SJSA1 (cell line): ENCODE measurements around the gene PADI1. TPM values are rescaled to one million over a fixed set of nuclear protein-coding genes. Genes with fewer than 3 reads are reported as not detected.
A peak's percentile ranks its signal among the peaks of the same experiment; 100 is the strongest.

Source experiments
- DNase-seq, 2 experiments: peaks; one replicate each; pipeline ENCODE4 v3.0.0-alpha.2; 2015 to 2020; ENCODE audit warnings: low spot score in 2 of 2, low read depth in 1 of 2
- H3K27ac ChIP-seq: fragments of 250-450 bp; sonication (Bioruptor Pico); 2 replicates; pipeline ENCODE4 v1.5.1; 2020; ENCODE audit warnings: mild to moderate bottlenecking, moderate library complexity
- H3K27me3 ChIP-seq: fragments of 250-450 bp; sonication (Bioruptor Pico); replicated peaks from 2 replicates; pipeline ENCODE4 v1.5.1; 2020; ENCODE audit warnings: mild to moderate bottlenecking, moderate library complexity
- H3K36me3 ChIP-seq: fragments of 250-450 bp; sonication (Bioruptor Pico); 2 replicates; pipeline ENCODE4 v1.5.1; 2020; ENCODE audit warnings: mild to moderate bottlenecking
- H3K4me1 ChIP-seq: fragments of 250-450 bp; sonication (Bioruptor Pico); replicated peaks from 2 replicates; pipeline ENCODE4 v1.6.1; 2021; ENCODE audit warnings: mild to moderate bottlenecking
- H3K4me3 ChIP-seq: fragments of 250-450 bp; sonication (Bioruptor Pico); 2 replicates; pipeline ENCODE4 v1.5.1; 2020; ENCODE audit warnings: mild to moderate bottlenecking
- H3K9me3 ChIP-seq: fragments of 250-450 bp; sonication (Bioruptor Pico); replicated peaks from 2 replicates; pipeline ENCODE4 v1.5.1; 2020; ENCODE audit warnings: mild to moderate bottlenecking
- total RNA-seq: library from RNA; depleted of rRNA; stranded (reverse); fragments of >200 nt; shearing (Covaris generic); gene quantifications from 2 replicates; pipeline ENCODE4 v1.2.3, GENCODE V29; 2014; rRNA removed

Gene PADI1, protein sequence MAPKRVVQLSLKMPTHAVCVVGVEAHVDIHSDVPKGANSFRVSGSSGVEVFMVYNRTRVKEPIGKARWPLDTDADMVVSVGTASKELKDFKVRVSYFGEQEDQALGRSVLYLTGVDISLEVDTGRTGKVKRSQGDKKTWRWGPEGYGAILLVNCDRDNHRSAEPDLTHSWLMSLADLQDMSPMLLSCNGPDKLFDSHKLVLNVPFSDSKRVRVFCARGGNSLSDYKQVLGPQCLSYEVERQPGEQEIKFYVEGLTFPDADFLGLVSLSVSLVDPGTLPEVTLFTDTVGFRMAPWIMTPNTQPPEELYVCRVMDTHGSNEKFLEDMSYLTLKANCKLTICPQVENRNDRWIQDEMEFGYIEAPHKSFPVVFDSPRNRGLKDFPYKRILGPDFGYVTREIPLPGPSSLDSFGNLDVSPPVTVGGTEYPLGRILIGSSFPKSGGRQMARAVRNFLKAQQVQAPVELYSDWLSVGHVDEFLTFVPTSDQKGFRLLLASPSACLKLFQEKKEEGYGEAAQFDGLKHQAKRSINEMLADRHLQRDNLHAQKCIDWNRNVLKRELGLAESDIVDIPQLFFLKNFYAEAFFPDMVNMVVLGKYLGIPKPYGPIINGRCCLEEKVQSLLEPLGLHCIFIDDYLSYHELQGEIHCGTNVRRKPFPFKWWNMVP
- 0.34 and 1.5 TPM in 2 replicates for total RNA-seq

DNA sequence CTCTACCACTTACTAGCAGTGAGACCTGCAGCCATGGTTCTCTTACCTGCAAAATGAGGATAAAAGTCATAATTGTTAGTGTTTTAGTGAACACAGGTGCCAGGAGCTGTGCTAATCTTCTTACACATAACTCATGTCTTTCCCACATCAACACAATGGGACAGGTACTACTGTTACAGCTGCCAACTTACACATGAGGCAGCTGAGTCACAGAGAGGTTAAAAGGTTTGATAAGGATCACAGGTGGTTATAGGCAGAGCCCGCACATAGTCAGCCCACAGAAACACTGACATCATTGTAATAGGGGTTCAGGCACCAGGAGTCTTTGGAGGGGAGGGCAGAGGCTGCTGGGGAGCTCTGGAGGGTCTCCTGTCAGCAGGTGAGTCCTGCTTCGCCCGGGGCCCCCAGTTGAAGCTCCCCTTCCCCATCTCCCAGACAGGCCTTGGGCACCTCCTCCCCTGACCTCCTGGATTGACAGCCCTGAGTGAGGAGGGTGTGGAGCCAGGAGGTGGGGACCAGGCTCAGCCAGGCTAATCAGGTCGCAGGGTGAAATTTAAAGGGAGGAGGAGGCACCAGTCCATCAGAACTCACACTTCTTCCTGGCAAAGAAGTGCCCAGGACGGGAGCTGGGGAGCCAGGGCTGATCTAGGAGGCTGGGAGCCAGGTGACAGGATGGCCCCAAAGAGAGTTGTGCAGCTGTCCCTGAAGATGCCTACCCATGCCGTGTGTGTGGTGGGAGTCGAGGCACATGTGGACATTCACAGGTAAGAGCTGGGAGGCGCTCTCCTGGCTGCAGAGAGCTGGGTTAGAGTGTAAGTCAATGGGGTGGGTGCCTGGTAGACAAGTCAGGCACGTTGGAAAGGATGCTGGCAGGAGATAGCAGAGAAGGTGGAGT is at the start of gene PADI1:
Gene PADI1, plus strand, starts transcription at position 583 of the 895 bp plus-strand sequence. Its CDS starts 90 bp downstream, at position 673.
- H3K4me1 ChIP-seq: peaks cover 27% of the 10 kb centered on the region
- H3K27ac ChIP-seq: no peak within 1 kb of the TSS
- DNase-seq: no peak
- H3K36me3 ChIP-seq: no peaks in the 10 kb centered on the region
- H3K9me3 ChIP-seq: no peaks in the 10 kb centered on the region
- no peaks in the 10 kb centered on the region for H3K27me3 ChIP-seq
- no peak within 1 kb of the TSS for H3K4me3 ChIP-seq

DNA sequence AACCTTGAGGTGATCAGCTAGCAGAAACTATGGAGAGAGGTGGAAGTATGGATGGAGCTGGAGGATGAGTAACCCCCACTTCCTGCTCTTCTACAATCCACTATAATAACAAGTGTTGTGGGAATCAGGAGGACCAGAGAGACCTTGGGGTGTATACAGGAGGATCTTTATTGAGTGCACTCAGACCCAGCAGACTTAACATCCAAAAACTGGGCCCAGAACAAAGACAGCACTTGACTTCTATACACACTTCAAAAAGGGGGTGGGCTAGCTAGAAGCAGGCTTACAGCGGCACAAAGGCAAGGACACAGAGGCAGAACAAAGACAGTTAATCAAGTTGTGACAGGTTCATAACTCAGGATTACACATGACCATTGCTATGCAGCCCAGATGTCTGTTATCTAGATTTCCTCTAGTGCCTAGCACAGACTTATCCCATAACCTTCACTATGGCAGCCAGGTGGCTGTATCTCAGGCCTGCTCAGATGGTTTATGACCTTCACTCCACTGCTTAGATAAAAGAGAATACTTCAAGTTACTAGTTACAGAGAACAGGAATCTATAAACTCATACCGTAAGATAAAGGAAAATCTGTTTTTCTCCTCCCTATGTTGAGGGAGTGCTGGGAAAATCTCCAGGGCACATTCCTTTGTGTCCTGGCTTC is 49.5 kb upstream of the PADI1 start:
- Histone ChIP-seq H3K27me3 (no peaks in the 10 kb centered on the region), H3K27ac (no peak overlapping the region), H3K36me3 (no peaks in the 10 kb centered on the region), H3K4me1 (no peaks in the 10 kb centered on the region), H3K9me3 (peaks cover 30% of the 10 kb centered on the region), H3K4me3 (no peak overlapping the region)
- no peak for DNase-seq

DNA sequence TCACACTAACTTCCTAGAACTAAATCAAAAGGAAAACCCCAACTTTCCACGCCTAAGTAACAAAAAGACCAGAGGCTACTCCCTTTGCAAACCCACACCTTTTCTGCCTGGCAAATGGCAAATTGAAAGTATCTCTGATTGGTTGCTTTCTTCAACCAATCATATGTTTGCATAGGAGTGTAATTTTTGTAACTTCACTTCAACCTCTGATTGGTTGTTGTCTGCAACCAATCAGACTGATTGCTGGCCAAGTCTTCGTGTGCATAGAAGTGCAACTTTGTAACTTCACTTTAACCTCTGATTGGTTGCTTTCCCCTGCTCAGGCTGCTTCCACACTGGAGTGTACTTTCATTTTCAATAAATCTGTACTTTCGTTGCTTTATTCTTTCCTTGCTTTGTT is 48.8 kb upstream of the PADI1 start:
- H3K27me3 ChIP-seq: no peaks in the 10 kb centered on the region
- H3K4me3 ChIP-seq: no peak overlapping the region
- peaks cover 30% of the 10 kb centered on the region for H3K9me3 ChIP-seq
- no peaks in the 10 kb centered on the region for H3K36me3 ChIP-seq
- H3K4me1 ChIP-seq: no peaks in the 10 kb centered on the region
- no peak overlapping the region for H3K27ac ChIP-seq
- DNase-seq: no peak

DNA sequence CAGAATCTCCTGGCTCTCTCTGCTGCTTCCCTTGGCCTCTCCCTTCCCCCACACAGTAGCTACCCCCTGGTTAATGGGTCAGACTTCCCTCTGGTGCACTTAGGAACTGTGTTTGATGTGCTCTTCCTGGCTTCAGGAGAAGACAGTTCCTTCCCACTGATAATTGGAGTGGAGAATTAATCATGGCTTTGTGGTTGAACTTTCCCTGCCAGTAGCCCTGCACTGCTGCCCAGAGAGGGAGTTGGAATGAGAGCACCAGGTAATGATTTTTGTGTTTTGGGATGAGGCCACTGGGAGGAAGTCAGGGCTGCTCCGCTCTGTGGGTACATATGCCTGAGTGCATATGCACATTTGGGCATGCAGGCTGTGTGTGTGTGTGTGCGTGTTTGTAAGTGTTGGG is 46.0 kb upstream of the PADI1 start:
- no peak overlapping the region for H3K4me3 ChIP-seq
- H3K36me3 ChIP-seq: no peaks in the 10 kb centered on the region
- no peak overlapping the region for H3K27ac ChIP-seq
- DNase-seq: peak in 1 of 2 experiments; percentile 23
- peaks cover 17% of the 10 kb centered on the region for H3K9me3 ChIP-seq
- no peaks in the 10 kb centered on the region for H3K4me1 ChIP-seq
- H3K27me3 ChIP-seq: no peaks in the 10 kb centered on the region

DNA sequence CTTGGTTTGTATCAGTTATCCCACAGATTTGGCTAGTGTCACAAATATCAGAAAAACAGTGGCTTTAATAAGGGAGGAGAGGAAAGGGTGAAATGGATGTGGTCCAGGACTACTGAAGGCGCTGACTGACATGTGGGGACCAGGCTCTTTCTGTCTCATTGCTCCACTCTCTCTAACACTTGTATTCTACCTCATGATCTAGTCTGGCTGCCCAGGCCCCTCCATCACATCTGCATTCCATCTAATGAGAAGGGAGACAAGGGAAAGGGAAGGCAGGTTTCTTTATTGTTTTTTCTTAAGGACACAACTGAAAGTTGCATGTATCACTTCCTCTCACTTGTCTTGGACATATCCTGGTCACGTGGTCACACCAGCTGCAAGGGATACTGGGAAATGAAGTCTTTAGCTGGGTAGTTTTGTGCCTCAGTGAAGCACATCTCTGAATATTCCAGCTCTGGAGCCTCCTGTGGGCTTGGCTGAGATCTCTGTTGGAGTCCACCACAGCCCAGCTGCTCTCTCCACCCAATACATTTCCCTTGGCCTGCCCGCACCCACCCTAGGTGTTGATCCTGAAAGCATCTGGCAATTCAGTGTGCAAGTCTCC is 43.7 kb upstream of the PADI1 start:
- Histone ChIP-seq H3K36me3 (no peaks in the 10 kb centered on the region), H3K4me1 (no peaks in the 10 kb centered on the region), H3K27me3 (no peaks in the 10 kb centered on the region), H3K4me3 (no peak overlapping the region), H3K27ac (no peak overlapping the region), H3K9me3 (peaks cover 2% of the 10 kb centered on the region; the same call in 1 of the 2 replicates)
- DNase-seq: peak in 1 of 2 experiments; percentile 30

DNA sequence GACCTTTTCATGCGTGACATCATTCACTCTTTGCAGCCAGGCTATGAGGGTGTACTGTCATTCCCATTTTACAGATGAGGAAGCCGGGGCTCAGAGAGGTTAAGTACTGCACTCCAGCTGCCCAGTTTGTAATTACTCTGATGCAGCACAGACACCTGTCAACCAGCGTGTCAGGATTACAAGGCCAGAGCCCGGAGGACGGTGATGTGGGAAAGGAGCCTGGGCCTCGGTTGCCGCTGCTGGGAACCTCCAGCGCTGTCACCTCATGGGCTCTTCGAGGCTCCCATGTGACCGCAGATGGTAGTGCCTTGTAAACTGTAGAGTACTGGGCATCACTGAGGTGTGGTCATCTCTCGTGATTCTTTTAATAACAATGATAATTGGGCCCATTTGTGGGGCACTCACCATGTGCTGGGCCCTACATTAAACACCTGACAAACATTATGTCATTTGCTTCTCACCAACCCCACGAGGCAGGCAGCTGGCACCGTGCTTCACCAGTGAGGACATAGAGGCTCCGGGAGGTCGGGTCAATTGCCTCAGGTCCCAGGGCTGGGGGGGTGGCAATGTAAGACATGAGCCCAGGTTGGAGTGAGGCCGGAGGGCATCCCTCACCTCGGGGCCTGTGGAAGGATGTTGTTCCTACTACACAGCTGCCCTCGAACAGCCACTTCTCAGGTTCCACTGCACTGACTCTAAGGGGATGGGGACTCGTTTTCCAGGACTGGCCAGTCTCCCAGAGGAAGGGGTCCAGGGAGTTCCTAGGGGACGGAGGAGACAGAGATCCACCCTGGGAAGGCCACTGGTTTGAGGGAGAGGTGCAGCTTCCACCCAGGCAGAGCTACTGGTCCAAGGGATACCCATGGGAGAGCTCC is 42.8 kb upstream of the PADI1 start:
- no peaks in the 10 kb centered on the region for H3K9me3 ChIP-seq
- no peaks in the 10 kb centered on the region for H3K36me3 ChIP-seq
- DNase-seq: peak in 1 of 2 experiments; percentile 26
- no peak overlapping the region for H3K4me3 ChIP-seq
- no peak overlapping the region for H3K27ac ChIP-seq
- H3K4me1 ChIP-seq: peaks cover 4% of the 10 kb centered on the region
- H3K27me3 ChIP-seq: no peaks in the 10 kb centered on the region

DNA sequence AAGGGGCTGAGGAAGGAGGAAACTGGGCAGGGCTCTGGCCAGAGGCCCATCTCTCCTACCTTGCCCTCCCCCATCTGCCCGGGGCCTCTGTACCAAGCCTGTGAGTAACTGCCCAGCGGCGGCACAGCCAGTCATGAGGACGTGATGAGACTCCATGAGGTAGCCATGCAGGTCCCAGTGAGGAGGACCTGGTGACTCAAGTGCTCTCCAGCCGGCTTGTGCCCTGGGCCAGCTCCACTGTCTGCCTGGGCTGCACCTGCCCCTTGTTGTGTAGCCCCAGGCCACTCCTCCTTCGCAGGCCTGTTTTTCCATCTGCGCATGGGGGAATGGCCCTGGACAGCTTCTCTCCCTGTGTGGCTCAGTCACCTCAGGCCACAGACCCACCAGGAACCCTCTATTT is 42.0 kb upstream of the PADI1 start:
- no peaks in the 10 kb centered on the region for H3K9me3 ChIP-seq
- H3K4me3 ChIP-seq: no peak overlapping the region
- H3K4me1 ChIP-seq: peaks cover 12% of the 10 kb centered on the region
- no peaks in the 10 kb centered on the region for H3K36me3 ChIP-seq
- no peak overlapping the region for H3K27ac ChIP-seq
- H3K27me3 ChIP-seq: no peaks in the 10 kb centered on the region
- peak in 1 of 2 experiments; percentile 38 for DNase-seq

DNA sequence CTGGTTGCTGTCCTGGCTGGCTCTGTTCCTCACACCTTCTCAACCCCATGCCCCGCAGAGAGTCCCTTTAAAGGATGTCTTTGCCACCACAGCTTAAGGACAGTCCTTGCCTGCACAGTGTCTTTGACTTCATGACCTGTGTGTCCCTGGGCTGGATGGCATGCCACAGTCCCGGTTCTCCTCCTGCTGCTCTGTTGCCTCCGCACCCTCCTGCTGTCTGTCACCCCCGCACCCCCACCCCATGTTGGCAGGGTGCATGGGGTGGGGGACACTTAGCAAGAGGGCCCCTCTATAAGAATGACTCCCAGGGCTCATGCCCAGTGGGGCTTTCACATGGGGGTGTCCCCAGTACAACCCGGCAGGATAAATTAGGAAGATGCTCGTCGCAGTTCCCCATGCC is 41.6 kb upstream of the PADI1 start:
- H3K36me3 ChIP-seq: no peaks in the 10 kb centered on the region
- no peaks in the 10 kb centered on the region for H3K27me3 ChIP-seq
- DNase-seq: peak in 1 of 2 experiments; percentile 24
- no peak overlapping the region for H3K4me3 ChIP-seq
- H3K27ac ChIP-seq: no peak overlapping the region
- H3K4me1 ChIP-seq: peaks cover 16% of the 10 kb centered on the region
- no peaks in the 10 kb centered on the region for H3K9me3 ChIP-seq

DNA sequence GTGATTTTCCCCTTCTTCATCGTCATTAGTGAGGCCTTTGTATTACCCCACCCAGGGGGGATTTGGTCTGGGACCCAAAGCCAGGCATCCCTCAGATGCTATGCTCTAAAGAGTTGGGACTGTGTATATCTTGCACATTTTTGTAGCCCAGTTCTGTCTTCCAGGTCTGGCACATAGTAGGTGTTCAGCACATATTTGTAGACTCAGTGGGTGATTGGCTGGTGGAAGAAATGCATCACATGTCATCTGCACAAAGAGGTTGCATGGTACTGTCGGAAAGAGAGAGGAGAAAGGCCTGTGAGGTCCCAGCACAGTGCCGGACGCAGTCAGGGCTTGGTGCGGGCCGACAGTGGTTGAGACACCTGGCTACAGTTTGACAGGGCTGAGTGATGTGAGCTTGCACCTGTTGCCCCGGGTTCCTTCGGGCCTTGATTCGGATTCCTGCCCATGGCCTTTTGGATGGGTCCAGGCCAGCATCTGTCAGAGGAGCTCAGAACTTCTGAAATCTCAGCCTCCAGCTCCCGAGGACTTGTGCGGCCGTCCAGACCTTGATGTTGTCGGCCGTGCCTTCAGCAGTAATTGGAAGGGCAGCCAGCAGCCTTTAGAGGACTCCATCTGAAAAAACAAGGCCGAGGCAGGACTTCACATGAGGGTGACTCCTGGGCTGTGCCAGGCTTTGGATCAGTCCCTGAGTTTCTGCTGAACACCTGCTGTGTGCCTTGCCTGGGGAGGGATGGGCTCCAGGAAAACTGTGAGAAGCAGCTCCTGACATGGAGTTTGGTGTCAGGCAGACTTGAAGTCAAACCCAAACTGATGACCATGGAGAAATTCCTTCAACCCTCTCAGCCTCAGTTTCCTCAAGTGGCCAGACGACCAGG is 40.9 kb upstream of the PADI1 start:
- Histone ChIP-seq H3K27ac (no peak overlapping the region), H3K4me1 (peaks cover 22% of the 10 kb centered on the region), H3K36me3 (no peaks in the 10 kb centered on the region), H3K9me3 (no peaks in the 10 kb centered on the region), H3K27me3 (no peaks in the 10 kb centered on the region), H3K4me3 (no peak overlapping the region)
- DNase-seq: peak in 1 of 2 experiments; percentile 33

DNA sequence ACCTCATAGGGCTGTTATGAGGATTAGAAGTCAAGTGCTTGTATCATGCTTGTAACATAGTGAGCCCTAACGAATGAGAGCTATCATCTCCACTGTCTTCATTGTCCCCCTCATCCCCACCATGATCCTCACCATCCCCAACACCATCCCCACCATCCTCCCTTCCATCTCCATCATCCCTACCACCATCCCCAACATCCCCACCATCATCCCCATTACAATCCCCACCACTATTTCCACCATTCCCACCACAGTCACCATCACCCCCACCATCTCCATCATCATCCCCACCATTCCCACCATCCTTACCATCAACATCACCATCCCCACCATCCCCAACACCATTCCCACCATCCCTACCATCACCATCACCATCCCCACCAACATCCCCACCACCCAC is 39.1 kb upstream of the PADI1 start:
- Histone ChIP-seq H3K27ac (no peak overlapping the region), H3K27me3 (no peaks in the 10 kb centered on the region), H3K36me3 (no peaks in the 10 kb centered on the region), H3K9me3 (no peaks in the 10 kb centered on the region), H3K4me3 (no peak overlapping the region), H3K4me1 (peaks cover 37% of the 10 kb centered on the region)
- DNase-seq: peak in 1 of 2 experiments; percentile 16

DNA sequence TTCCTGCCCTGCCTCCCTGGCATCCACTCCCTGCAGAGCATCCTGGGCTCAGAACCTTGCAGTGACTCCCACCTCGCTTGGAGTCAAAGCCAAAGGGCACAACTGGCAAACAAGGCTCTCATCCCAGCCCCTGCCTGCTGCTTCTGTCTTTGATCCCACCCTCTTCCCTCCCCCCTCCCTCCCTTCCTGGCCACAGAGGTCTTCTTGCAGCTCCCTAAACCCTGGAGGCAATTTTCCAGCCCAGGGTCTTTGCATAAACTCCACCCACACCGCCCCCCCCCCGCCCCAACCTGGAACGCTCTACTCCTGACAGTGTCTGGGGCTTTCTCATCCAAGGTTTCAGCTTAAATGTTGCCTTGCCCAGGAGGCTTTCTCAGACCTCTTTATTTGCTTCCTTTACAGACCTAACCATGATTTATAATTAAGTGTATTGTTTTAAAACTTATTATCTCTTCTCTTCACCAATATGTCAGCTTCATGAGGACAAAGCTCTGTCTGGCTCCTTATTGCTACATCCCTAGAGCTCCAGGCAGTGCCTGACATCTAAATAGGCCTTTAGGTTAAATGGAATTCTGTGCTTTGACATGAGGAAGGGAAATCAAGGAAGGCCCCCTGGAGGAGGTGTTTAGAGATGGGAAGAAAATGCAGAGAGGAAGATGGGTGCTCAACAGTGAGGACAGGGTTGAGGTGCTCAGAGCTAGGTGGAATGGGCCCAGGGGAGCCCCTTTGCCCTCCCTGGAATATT is 37.7 kb upstream of the PADI1 start:
- peak; percentile 21 to 37 for DNase-seq
- Histone ChIP-seq H3K9me3 (no peaks in the 10 kb centered on the region), H3K27ac (peak overlapping the region; percentile 99), H3K36me3 (no peaks in the 10 kb centered on the region), H3K4me3 (no peak overlapping the region), H3K4me1 (peaks cover 42% of the 10 kb centered on the region), H3K27me3 (no peaks in the 10 kb centered on the region)
